ENCODE results near the gene ABCB1.

DNA sequence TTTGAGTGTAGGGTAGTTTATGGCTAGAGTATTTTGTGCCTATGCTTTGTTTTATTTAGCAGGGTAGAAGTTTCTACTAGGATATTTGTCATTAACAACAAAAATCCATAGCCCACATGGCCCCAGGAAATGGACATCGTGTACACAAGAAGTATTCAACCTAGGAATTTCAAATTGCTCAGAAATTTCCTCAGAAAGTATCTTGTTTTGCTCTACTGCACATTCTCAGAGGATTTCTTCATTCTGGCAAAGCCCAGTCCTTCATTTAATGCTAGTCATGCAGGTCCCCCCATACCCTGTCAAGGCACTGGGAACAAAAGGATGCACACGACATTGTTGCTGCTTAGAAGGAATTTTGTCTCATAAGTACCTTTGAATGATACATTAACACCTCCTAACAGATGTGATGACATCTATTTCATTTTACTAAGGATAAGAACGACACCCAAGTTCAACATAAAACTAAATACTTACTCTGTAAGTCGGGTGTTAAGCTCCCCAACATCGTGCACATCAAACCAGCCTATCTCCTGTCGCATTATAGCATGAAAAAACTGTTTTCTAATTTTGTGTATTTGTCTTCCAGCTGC lies 34.3 kb downstream of the ABCB1 start:
- TF ChIP-seq, protein P1, sequence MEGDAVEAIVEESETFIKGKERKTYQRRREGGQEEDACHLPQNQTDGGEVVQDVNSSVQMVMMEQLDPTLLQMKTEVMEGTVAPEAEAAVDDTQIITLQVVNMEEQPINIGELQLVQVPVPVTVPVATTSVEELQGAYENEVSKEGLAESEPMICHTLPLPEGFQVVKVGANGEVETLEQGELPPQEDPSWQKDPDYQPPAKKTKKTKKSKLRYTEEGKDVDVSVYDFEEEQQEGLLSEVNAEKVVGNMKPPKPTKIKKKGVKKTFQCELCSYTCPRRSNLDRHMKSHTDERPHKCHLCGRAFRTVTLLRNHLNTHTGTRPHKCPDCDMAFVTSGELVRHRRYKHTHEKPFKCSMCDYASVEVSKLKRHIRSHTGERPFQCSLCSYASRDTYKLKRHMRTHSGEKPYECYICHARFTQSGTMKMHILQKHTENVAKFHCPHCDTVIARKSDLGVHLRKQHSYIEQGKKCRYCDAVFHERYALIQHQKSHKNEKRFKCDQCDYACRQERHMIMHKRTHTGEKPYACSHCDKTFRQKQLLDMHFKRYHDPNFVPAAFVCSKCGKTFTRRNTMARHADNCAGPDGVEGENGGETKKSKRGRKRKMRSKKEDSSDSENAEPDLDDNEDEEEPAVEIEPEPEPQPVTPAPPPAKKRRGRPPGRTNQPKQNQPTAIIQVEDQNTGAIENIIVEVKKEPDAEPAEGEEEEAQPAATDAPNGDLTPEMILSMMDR (IDR thresholded peaks at IDR 0.05) = no peak
- no peak for TF ChIP-seq ZFX (IDR thresholded peaks at IDR 0.05; ENCODE audit: borderline replicate concordance)

Measured in 22Rv1 (cell line).